ENCODE data around the gene EHHADH.
"Not testable (repeated sequence)": the region's sequence is repeated elsewhere in the genome, so short reads cannot be mapped to it uniquely, and the experiment has no call there.

EHHADH gene

GRCh38 chr3:185251272-185251671 is 2.6 kb downstream of the EHHADH start:
- DNase-seq (ENCODE audit: low spot score): no peak

- DNase-seq (ENCODE audit: low spot score): no peak
These were observed 3.2 kb downstream of the EHHADH start for GRCh38 chr3:185250653-185251052.

GRCh38 chr3:185250247-185250646 is 3.6 kb downstream of the EHHADH start:
- DNase-seq (ENCODE audit: low spot score): no peak

- DNase-seq (ENCODE audit: low spot score): no peak
These were observed 11.2 kb downstream of the EHHADH start for GRCh38 chr3:185242642-185243041.

GRCh38 chr3:185236969-185237368 is 16.9 kb downstream of the EHHADH start:
- no peak for DNase-seq (ENCODE audit: low spot score)

GRCh38 chr3:185233328-185233727 is 20.5 kb downstream of the EHHADH start:
- no peak for DNase-seq (ENCODE audit: low spot score)

GRCh38 chr3:185226526-185226925 is 27.3 kb downstream of the EHHADH start:
- DNase-seq (ENCODE audit: low spot score): not testable (repeated sequence)

- DNase-seq (ENCODE audit: low spot score): no peak
These were observed 28.3 kb downstream of the EHHADH start for GRCh38 chr3:185225523-185225922.

GRCh38 chr3:185225080-185225479 is 28.8 kb downstream of the EHHADH start:
- DNase-seq (ENCODE audit: low spot score): no peak

- DNase-seq (ENCODE audit: low spot score): no peak
These were observed 32.6 kb downstream of the EHHADH start for GRCh38 chr3:185221203-185221602.

GRCh38 chr3:185216607-185216958 is 37.3 kb downstream of the EHHADH start:
- no peak for DNase-seq (ENCODE audit: low spot score)

- no peak for DNase-seq (ENCODE audit: low spot score)
These were observed 37.8 kb downstream of the EHHADH start for GRCh38 chr3:185215873-185216606.

GRCh38 chr3:185212559-185212958 is 41.3 kb downstream of the EHHADH start:
- DNase-seq (ENCODE audit: low spot score): no peak

GRCh38 chr3:185212086-185212485 is 41.8 kb downstream of the EHHADH start:
- no peak for DNase-seq (ENCODE audit: low spot score)

- peak; percentile 77 for DNase-seq (ENCODE audit: low spot score)
These were observed 43.2 kb downstream of the EHHADH start for GRCh38 chr3:185210621-185211142.

- DNase-seq (ENCODE audit: low spot score): no peak
These were observed 45.0 kb downstream of the EHHADH start for GRCh38 chr3:185208823-185209222.

GRCh38 chr3:185207931-185208746 is 45.7 kb downstream of the EHHADH start:
- DNase-seq (ENCODE audit: low spot score): no peak

GRCh38 chr3:185207481-185207880 is 46.4 kb downstream of the EHHADH start:
- DNase-seq (ENCODE audit: low spot score): no peak

- DNase-seq (ENCODE audit: low spot score): no peak
These were observed 48.0 kb downstream of the EHHADH start for GRCh38 chr3:185205865-185206264.

- no peak for DNase-seq (ENCODE audit: low spot score)
These were observed 49.0 kb downstream of the EHHADH start for GRCh38 chr3:185204894-185205293.

GRCh38 chr3:185200639-185201038 is 53.2 kb downstream of the EHHADH start:
- no peak for DNase-seq (ENCODE audit: low spot score)

- no peak for DNase-seq (ENCODE audit: low spot score)
These were observed 54.2 kb downstream of the EHHADH start for GRCh38 chr3:185199671-185200070.

- no peak for DNase-seq (ENCODE audit: low spot score)
These were observed 54.6 kb downstream of the EHHADH start for GRCh38 chr3:185199206-185199605.
